NCI-H128 (cell line): ENCODE results near the gene SLC2A8.
A peak's percentile ranks its signal among the peaks of the same experiment; 100 is the strongest.

ENCODE experiments used
- DNase-seq: peaks from one replicate; lab custom pipeline; 2025; ENCODE audit not compliant: unreplicated experiment; lab: John Stamatoyannopoulos, UW

Gene SLC2A8

GRCh38 chr9:127396808-127397645, at the start of gene SLC2A8:
SLC2A8 (plus strand) TSS chr9:127397169; CDS start chr9:127397231, 62 bp downstream.
- DNase-seq: peak; percentile 98

GRCh38 chr9:127347831-127348776, 48.9 kb upstream of the SLC2A8 start:
- no peak for DNase-seq

- DNase-seq: no peak
These were observed 47.4 kb upstream of the SLC2A8 start for GRCh38 chr9:127349483-127350113.

GRCh38 chr9:127351182-127352166, 45.5 kb upstream of the SLC2A8 start:
- DNase-seq: peak; percentile 70

- DNase-seq: no peak
These were observed 43.1 kb upstream of the SLC2A8 start for GRCh38 chr9:127353882-127354281.

GRCh38 chr9:127356906-127357305, 40.1 kb upstream of the SLC2A8 start:
- no peak for DNase-seq

GRCh38 chr9:127358023-127358535, 38.9 kb upstream of the SLC2A8 start:
- no peak for DNase-seq

- no peak for DNase-seq
These were observed 38.2 kb upstream of the SLC2A8 start for GRCh38 chr9:127358770-127359169.

- DNase-seq: no peak
These were observed 36.7 kb upstream of the SLC2A8 start for GRCh38 chr9:127360250-127360649.

- no peak for DNase-seq
These were observed 36.1 kb upstream of the SLC2A8 start for GRCh38 chr9:127360829-127361228.

GRCh38 chr9:127361561-127361960, 35.4 kb upstream of the SLC2A8 start:
- DNase-seq: no peak

GRCh38 chr9:127362829-127363228, 34.1 kb upstream of the SLC2A8 start:
- no peak for DNase-seq

GRCh38 chr9:127365461-127365860, 31.5 kb upstream of the SLC2A8 start:
- DNase-seq: no peak

- DNase-seq: no peak
These were observed 30.4 kb upstream of the SLC2A8 start for GRCh38 chr9:127366594-127366993.

- no peak for DNase-seq
These were observed 28.0 kb upstream of the SLC2A8 start for GRCh38 chr9:127368852-127369402.

- DNase-seq: no peak
These were observed 27.5 kb upstream of the SLC2A8 start for GRCh38 chr9:127369428-127369827.

- no peak for DNase-seq
These were observed 26.8 kb upstream of the SLC2A8 start for GRCh38 chr9:127370147-127370579.

- no peak for DNase-seq
These were observed 26.0 kb upstream of the SLC2A8 start for GRCh38 chr9:127370672-127371648.
